ENCODE results near the gene UBN1. TPM values are rescaled to one million over a fixed set of nuclear protein-coding genes. Genes with fewer than 3 reads are reported as not detected.

The UBN1 gene
- total RNA-seq, result 10 to 100 TPM; 32.0 to 36.0 TPM

GRCh38 chr16:4846901-4847773, at the start of gene UBN1, which contains the start of gene GLYR1:
UBN1 (plus strand) TSS chr16:4847481; CDS start chr16:4852918, 5,437 bp downstream.
GLYR1 (minus strand) TSS chr16:4847288; CDS start chr16:4847265, 23 bp downstream.
- peak; percentile 92 to 95 for ATAC-seq (replicated peaks in 1 of 2)
- Mint-ChIP-seq H3K27ac (peak within 1 kb of the TSS; percentile 87), H3K4me1 (ENCODE audit: low read depth) (peaks cover 53% of the 10 kb centered on the region), H3K27me3 (ENCODE audit: low read depth) (no peaks in the 10 kb centered on the region), H3K36me3 (ENCODE audit: insufficient read depth in 2 of 2) (peaks cover 2 to 6% of the 10 kb centered on the region in 2 donors), H3K4me3 (peak within 1 kb of the TSS; percentile 92 to 98), H3K9me3 (no peaks in the 10 kb centered on the region)
- DNase-seq, result peak; percentile 100

GRCh38 chr16:4797805-4798252, 49.5 kb upstream of the UBN1 start:
- Mint-ChIP-seq H3K27ac (no peak overlapping the region), H3K36me3 (ENCODE audit: insufficient read depth in 2 of 2) (no peaks in the 10 kb centered on the region), H3K9me3 (no peaks in the 10 kb centered on the region), H3K4me1 (ENCODE audit: low read depth) (no peaks in the 10 kb centered on the region), H3K27me3 (ENCODE audit: low read depth) (no peaks in the 10 kb centered on the region), H3K4me3 (no peak overlapping the region)
- no peak for ATAC-seq (replicated peaks in 1 of 2)
- no peak for DNase-seq

GRCh38 chr16:4798456-4798855, 48.8 kb upstream of the UBN1 start:
- Mint-ChIP-seq H3K9me3 (no peaks in the 10 kb centered on the region), H3K4me1 (ENCODE audit: low read depth) (peaks cover 6% of the 10 kb centered on the region), H3K4me3 (no peak overlapping the region), H3K27ac (no peak overlapping the region), H3K27me3 (ENCODE audit: low read depth) (no peaks in the 10 kb centered on the region), H3K36me3 (ENCODE audit: insufficient read depth in 2 of 2) (no peaks in the 10 kb centered on the region)
- ATAC-seq (replicated peaks in 1 of 2), result no peak
- DNase-seq, result no peak

- H3K4me3 Mint-ChIP-seq, result no peak overlapping the region
- H3K9me3 Mint-ChIP-seq, result no peaks in the 10 kb centered on the region
- no peaks in the 10 kb centered on the region for H3K36me3 Mint-ChIP-seq (ENCODE audit: insufficient read depth in 2 of 2)
- H3K27me3 Mint-ChIP-seq (ENCODE audit: low read depth), result no peaks in the 10 kb centered on the region
- H3K4me1 Mint-ChIP-seq (ENCODE audit: low read depth), result peaks cover 13% of the 10 kb centered on the region
- ATAC-seq (replicated peaks in 1 of 2), result no peak
- no peak for DNase-seq
- no peak overlapping the region for H3K27ac Mint-ChIP-seq
Measured at GRCh38 chr16:4799171-4799855, 48.0 kb upstream of the UBN1 start.

GRCh38 chr16:4800290-4801041, 46.8 kb upstream of the UBN1 start:
- Mint-ChIP-seq H3K4me3 (peak overlapping the region; percentile 55 to 56), H3K4me1 (ENCODE audit: low read depth) (peaks cover 13% of the 10 kb centered on the region), H3K36me3 (ENCODE audit: insufficient read depth in 2 of 2) (peaks cover 0 to 1% of the 10 kb centered on the region in 2 donors), H3K9me3 (no peaks in the 10 kb centered on the region), H3K27me3 (ENCODE audit: low read depth) (no peaks in the 10 kb centered on the region), H3K27ac (no peak overlapping the region)
- DNase-seq (no peak), ATAC-seq (replicated peaks in 1 of 2) (no peak)

GRCh38 chr16:4801051-4801961, 46.0 kb upstream of the UBN1 start:
- no peak overlapping the region for H3K27ac Mint-ChIP-seq
- H3K9me3 Mint-ChIP-seq, result no peaks in the 10 kb centered on the region
- peak overlapping the region; percentile 86 to 90 for H3K4me3 Mint-ChIP-seq
- peaks cover 0 to 3% of the 10 kb centered on the region in 2 donors for H3K36me3 Mint-ChIP-seq (ENCODE audit: insufficient read depth in 2 of 2)
- H3K4me1 Mint-ChIP-seq (ENCODE audit: low read depth), result peaks cover 13% of the 10 kb centered on the region
- ATAC-seq (replicated peaks in 1 of 2) (no peak), DNase-seq (no peak)
- H3K27me3 Mint-ChIP-seq (ENCODE audit: low read depth), result no peaks in the 10 kb centered on the region

GRCh38 chr16:4801962-4802658, 45.2 kb upstream of the UBN1 start, which contains the start of gene ROGDI:
ROGDI (minus strand) TSS chr16:4802633; CDS start chr16:4802571, 62 bp downstream.
- Mint-ChIP-seq H3K36me3 (ENCODE audit: insufficient read depth in 2 of 2) (peaks cover 0 to 3% of the 10 kb centered on the region in 2 donors), H3K4me1 (ENCODE audit: low read depth) (peaks cover 13% of the 10 kb centered on the region), H3K27ac (no peak within 1 kb of the TSS), H3K4me3 (peak within 1 kb of the TSS; percentile 86 to 90), H3K27me3 (ENCODE audit: low read depth) (no peaks in the 10 kb centered on the region), H3K9me3 (no peaks in the 10 kb centered on the region)
- ATAC-seq (replicated peaks in 1 of 2), result peak; percentile 58 to 63
- peak; percentile 76 to 82 for DNase-seq

GRCh38 chr16:4802659-4803287, 44.5 kb upstream of the UBN1 start:
- peak; percentile 92 to 94 for DNase-seq
- Mint-ChIP-seq H3K4me1 (ENCODE audit: low read depth) (peaks cover 13% of the 10 kb centered on the region), H3K9me3 (no peaks in the 10 kb centered on the region), H3K36me3 (ENCODE audit: insufficient read depth in 2 of 2) (peaks cover 1 to 8% of the 10 kb centered on the region in 2 donors), H3K27me3 (ENCODE audit: low read depth) (no peaks in the 10 kb centered on the region), H3K4me3 (peak overlapping the region; percentile 84 to 86), H3K27ac (no peak overlapping the region)
- peak; percentile 94 to 95 for ATAC-seq (replicated peaks in 1 of 2)

GRCh38 chr16:4803401-4803844, 43.9 kb upstream of the UBN1 start:
- Mint-ChIP-seq H3K9me3 (no peaks in the 10 kb centered on the region), H3K36me3 (ENCODE audit: insufficient read depth in 2 of 2) (peaks cover 1 to 8% of the 10 kb centered on the region in 2 donors), H3K27ac (no peak overlapping the region), H3K4me3 (peak overlapping the region; percentile 84 to 86), H3K27me3 (ENCODE audit: low read depth) (no peaks in the 10 kb centered on the region), H3K4me1 (ENCODE audit: low read depth) (peaks cover 13% of the 10 kb centered on the region)
- ATAC-seq (replicated peaks in 1 of 2), result no peak
- no peak for DNase-seq

- H3K4me1 Mint-ChIP-seq (ENCODE audit: low read depth), result peaks cover 13% of the 10 kb centered on the region
- H3K36me3 Mint-ChIP-seq (ENCODE audit: insufficient read depth in 2 of 2), result peaks cover 1 to 8% of the 10 kb centered on the region in 2 donors
- DNase-seq (no peak), ATAC-seq (replicated peaks in 1 of 2) (no peak)
- H3K27me3 Mint-ChIP-seq (ENCODE audit: low read depth), result no peaks in the 10 kb centered on the region
- no peaks in the 10 kb centered on the region for H3K9me3 Mint-ChIP-seq
- H3K27ac Mint-ChIP-seq, result no peak overlapping the region
- H3K4me3 Mint-ChIP-seq, result peak overlapping the region; percentile 55 to 61
Measured at GRCh38 chr16:4803898-4804762, 43.2 kb upstream of the UBN1 start.
